Fibroblast of skin of scalp (primary cell): Measurements from ENCODE around the gene PLPPR3.
A peak's percentile ranks its signal among the peaks of the same experiment; 100 is the strongest.

ENCODE experiments used
- DNase-seq: peaks from one replicate; pipeline ENCODE4 v3.0.0-alpha.2; 2013

Gene PLPPR3

DNA sequence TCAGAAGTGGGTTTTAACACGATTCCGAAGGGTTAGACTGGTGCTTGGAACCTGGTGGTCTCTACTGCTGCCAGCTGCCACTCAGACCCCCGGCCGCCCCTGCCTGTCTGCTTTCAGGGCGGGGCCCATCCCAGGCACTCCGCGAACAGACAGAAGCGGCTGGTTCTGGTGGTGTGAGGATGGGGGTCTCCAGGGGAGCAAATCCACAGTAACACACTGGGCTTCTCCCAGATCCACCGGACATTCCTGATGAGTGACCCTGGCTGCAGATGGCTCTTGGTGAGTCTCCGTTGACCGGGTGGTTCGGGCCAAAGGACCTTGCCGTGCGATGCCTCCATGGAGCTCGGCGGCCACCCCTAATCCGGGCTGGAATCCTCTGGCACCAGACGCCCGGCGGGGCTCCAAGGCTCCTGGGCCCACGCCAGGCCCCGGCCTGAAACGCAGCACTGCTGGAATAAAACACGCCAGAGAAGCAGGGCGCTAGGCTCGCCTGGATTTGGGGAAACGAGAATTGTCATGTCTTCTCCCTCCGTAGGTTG lies 26.6 kb downstream of the PLPPR3 start:
- no peak for DNase-seq

DNA sequence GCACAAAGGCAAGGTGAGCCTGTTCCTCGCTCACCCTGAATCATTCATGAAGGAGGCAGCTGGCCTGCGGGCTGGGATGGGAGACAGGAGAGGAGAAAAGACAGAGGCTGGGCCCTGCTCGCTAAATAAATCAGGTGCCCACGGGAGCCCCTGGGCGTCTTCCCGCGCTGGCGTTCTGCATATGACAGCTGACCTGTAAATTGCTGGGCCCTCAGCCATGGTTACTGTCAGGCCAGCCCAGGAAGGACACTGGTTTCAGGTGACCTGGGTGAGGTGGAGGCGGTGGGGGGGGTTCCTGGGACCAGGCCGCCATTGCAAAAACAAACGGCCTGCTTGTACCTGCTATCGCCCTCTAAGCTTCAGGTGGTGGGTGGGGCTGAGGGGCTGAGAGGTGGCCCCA lies 27.9 kb downstream of the PLPPR3 start:
- DNase-seq = no peak

DNA sequence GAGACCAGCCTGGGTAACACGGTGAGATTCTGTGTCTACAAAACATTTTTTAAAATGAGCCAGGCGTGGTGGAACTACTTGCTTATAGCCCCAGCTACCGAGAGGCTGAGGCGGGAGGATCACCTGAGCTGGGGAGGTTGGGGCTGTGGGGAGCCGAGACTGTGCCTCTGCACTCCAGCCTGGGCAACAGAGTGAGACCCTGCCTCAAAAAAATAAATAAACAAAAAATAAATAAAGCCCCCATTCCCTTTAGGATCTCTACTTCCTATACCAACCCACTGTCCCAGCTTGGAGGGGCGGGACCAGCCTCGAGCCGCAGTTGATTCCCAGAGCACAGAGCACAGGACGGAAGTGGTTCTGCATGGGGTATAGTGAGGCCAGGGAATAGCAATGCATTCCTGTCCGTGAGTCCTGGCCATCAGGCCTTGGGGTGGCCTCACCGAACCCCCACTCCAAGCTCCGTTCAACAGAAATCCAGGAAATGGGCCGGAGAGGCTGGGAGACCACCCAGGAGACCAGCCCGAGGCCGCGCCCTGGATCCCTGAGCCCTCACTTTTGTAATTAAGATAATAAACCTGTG lies 29.4 kb downstream of the PLPPR3 start:
- no peak for DNase-seq

DNA sequence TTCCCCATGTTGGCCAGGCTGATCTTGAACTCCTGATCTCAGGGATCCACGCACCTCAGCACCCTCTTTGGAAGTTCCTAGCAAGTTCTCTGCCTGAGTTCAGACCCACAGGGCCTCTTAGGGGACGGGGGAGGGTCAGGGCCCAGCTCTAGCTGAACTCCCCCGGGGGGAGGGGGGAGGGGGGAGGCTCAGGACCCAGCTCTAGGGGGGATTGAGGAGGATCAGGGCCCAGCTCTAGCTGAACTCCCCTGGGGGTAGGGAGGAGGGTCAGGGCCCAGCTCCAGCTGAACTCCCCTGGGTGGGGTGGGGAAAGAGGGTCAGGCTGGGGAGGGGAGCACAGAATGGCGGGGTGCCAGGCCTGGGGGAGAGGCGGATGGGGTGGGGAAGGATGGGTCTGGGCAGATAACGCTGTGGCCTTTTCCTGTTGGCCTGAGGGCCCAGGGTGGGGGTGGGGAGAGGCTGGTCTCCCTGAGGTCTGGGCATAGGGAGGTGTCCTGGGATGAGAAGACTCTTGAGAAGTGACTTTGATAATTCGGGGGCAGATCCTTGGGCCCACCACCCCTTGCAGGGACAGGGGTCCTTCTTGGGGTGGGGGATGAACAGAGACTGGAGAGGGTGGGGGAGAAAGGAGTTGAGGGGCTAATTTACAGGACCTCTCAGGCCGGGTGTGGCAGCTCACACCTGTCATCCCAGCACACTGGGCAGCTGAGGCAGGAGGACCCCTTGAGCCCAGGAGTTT lies 30.0 kb downstream of the PLPPR3 start:
- DNase-seq = no peak

DNA sequence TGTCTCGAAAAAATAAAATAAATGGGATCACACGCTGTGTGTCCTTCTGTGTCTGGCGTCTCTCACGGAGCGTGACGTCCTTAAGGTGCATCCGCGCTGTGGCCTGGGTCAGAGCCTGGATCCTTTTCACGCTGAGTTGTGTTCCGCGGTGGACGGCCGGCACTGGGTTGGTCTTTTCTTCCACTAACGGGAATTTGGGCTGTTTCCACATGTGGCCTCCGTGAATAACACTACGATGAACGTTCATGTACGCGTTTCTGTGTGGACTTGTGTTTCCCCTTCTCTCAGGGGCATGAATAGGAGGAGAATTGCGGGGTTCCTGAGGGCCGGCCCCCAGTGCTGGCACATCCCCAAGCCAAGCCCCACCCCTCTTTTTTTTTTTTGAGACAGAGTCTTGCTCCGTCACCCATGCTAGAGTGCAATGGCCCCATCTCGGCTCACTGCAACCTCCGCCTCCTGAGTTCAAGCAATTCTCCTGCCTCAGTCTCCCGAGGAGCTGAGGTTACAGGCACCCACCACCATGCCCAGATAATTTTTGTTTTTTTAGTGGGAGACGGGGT lies 30.7 kb downstream of the PLPPR3 start:
- DNase-seq = no peak

DNA sequence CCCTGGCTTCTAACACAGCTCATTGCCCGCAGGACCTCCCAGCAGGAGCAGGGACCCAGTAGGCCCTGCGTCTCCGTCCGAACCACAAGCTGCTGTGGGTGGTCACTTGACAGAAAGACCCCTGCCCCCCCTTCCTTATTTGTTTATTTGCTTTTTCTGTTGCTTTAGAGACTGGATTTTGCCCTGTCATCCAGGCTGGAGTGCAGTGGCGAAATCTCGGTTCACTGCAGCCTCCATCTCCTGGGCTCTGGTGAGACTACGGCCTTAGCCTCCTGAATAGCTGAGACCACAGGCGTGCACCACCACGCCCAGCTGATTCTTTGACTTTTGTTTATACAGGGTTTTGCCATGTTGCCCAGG lies 32.1 kb downstream of the PLPPR3 start:
- no peak for DNase-seq

DNA sequence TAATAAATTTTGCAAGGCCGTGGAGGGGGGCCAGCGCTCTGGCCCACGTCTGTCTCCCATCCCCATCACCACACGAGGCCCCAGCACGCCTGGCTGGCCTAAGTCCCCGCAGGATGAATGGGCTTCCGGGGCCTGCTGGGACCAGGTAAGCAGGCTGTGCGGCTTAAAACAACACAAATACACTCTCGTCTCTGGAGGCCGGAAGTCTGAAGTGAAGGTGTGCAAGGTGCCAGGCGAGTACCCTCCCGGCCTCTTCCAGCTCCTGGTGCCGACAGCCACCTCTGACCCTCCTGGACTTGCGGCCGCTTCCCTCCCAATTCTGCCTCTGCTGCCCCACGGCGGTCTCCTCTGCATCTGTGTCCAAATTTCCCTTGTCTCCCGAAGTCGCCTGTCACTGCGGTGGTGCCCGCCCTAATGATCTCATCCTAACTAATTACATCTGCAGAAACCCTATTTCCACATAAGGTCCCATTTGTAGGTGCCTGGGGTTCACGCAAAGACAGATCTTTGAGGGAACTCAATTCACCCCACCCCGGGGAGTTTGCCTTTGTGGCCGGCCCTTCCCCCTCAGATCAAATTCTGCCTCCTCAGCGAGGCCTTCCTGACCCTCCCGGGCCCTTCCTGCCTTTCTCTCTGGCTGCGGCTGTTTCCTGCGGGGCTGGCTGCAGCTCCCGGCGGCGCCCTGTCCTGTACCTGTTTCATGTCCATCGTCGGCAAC lies 32.6 kb downstream of the PLPPR3 start:
- no peak for DNase-seq

DNA sequence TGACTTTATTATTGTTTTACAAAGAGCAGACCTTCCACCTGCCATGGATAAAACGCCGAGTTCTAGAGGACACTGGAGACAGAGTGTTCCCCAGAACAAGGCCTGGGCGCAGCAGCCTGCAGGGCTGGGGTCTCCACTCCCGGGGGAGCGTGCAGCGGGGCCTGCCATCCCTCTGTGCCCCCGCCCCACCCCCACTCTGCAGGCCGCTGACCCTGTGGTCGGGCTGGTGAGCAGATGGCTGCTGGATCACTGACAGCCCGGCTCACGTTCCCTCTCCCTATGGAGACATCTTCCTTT lies 33.1 kb downstream of the PLPPR3 start:
- DNase-seq = no peak

DNA sequence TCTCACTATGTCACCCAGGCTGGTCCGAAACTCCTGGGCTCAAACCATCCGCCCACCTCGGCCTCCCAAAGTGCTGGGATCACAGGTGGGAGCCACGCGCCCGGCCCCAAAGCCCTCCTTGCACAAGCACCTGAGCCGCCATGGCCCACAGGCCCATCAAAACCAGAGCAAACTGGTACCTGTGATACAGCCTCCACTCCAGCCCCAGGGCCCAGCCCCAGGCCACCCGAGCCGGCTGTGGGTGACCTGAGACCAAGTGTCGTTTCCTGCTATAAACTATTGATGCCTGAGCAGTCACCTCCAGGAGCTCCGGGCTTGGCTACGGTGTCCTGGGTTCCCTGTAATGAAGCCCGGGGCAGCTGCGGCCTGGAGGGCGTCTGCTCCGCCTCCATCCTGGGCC lies 34.2 kb downstream of the PLPPR3 start:
- DNase-seq = no peak

DNA sequence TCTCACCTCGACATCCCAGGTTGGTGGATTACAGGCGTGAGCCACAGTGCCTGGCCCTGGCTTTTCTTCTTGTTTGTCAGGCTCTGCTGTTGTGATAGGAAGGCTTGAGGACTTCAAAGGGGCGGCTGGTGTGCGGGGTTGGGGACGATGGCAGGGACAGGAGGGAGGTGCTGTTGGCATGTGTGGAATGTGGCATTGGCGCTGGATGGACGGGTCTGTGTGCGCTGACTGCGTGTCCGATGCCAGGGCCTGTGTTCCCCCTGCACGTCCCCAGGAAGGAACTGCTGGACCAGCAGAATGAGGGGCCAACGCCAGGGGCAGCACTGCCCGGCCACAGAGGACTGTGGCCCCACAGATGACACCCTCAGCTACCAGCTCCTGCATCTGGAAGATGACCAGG lies 37.2 kb downstream of the PLPPR3 start:
- no peak for DNase-seq

DNA sequence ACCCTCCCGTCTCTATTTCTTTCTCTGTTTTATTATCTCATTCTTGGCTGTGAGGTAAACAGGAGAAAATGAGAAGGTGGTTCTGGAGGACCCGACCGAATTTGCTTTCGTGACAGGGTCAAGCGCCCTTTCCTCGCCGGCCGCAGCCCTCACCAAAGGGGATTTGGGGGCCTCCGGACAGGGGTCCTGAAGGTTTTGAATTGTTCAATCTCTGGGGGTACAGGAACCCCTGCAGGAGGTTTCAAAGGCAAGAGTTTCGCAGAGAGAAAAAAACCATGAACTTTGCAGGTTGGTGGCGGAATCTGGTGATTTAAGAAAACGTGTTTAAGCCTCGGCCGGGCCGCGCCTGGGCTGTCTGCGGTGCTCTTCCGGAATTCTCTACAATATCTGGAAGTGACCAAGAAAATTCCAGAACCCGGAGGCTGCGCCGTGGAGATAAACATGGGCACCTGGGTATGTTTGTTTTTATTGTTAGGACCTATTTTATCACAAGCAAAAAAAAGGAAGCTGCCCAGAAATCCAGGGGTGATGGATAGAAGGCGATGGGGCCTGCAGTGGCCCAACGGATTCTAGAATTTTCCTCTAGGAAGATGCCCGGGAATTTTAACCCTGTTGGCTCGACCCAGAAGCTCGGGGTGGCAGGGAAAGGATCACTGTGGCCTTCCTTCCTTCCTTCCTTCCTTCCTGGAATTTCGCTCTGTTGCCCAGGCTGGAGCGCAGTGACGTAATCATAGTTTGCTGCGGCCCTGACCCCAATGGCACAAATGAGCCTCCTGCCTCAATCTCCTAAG lies 38.7 kb downstream of the PLPPR3 start:
- no peak for DNase-seq

DNA sequence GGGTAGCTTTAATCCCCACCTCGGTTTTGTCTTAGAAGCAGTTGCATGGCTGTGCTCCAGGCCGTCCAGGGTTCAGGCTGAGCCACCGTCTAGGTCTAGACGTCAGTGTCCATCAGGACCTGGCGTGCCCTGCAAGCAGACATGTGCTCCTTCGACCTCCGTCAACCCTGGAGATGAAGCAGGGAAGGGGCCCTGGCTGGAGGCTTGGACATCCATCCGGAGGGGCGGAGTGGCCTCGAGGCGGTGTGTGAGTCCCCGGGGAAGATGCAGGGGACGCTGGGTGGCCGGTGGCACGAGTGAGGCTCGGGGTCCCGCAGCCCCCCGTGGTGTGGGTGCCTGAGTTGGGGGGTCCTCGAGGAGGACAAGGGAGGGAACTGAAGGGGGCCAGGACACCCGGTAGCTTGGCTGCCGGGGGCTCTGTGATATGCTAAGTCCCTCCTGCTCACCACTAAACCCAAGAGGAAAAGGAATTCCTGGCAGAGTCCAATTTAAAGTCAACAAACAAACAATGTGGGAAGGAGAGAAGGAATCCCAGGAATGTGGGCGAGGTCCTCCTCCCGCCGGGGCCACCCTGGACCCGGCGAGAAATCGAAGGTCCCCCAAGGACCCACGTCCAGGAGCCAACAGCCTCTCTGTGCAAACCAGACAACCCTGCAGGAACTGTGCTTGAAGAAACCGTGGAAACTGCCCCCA lies 39.4 kb downstream of the PLPPR3 start:
- peak; percentile 88 for DNase-seq

DNA sequence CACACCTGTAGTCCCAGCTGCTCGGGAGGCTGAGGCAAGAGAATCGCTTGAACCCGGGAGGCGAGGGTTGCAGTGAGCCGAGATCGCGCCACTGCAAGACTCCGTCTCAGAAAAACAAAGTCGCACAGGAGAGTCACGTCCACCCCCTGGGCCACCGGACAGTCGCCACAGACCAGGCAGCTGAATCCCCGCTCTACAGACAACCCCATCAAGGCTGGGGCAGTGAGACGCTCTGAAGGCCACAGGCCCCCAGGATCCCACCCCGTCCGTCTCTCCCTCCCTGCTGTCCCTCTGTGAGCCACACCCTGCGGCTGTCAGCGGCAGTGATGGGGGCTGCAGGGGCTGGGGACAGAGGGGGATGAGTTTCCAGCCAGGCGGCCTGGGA lies 40.0 kb downstream of the PLPPR3 start:
- DNase-seq = no peak

DNA sequence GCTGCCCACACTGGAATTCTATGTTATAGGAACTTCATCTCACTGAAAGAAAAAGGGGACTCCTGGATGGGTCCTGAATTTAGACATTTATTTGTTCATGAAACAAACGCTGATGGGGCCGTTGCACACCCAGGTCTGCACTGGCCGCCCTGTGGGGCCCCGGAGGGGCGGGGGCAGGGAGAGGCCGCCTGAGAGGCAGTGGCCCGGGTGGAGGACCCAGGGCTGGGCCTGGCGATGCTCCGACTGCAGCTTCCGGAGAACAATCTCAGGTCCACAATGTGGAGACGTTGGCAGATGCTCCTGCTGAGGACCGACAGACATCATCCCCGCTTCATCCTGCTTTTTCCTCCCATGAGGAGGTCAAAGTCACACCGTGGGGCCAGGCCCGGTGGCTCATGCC lies 40.8 kb downstream of the PLPPR3 start:
- DNase-seq = no peak

DNA sequence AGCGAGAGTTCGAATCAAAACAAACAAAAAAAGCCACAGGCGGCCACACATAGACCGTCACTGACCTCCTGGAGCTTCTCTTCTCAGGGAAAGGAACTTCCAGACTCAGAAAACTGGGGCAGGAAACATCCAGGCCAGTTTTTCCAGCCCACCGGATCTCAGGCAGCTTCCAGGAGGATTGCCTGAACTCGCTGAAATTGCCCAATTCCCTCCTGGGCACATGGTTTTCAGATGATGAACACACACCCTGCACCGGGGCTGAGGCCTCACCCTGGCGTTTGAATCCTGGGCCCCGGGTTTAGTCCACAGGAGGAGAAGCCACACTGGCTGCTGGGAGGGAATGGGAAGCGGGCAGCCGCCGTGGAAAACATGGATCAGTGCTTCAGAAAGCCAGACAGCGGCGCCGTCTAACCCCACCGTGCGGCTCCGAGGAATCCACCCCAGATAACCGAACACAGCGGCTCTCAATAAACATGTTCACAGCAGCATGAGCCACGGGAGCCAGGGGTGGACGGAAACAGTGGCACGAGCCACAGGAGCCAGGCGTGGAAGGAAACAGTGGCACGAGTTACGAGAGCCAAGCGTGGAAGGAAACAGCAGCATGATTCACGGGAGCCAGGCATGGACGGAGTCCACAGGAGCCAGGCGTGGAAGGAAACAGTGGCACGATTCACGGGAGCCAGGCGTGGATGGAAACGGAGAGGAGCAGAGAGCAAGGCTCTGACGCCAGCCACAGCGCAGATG lies 42.7 kb downstream of the PLPPR3 start:
- peak; percentile 97 for DNase-seq

DNA sequence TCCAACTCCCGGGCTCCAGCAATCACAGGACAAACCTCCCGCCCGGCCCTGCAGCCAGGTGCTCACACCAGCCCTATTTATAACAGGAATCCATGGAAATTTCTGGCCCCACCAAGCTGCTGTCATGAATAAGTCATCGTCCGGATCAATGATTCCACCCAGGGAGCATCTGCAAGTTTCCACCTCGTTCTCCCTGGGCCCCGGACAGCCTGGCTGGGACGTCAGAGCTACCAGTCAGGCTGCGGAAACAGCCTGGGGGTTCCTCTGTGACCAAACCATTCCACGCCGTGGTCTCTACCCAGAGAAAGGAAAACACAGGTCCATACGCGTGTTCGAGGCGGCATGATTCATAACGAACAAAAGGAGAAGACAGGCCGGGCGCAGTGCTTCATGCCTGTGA lies 45.2 kb downstream of the PLPPR3 start:
- no peak for DNase-seq

DNA sequence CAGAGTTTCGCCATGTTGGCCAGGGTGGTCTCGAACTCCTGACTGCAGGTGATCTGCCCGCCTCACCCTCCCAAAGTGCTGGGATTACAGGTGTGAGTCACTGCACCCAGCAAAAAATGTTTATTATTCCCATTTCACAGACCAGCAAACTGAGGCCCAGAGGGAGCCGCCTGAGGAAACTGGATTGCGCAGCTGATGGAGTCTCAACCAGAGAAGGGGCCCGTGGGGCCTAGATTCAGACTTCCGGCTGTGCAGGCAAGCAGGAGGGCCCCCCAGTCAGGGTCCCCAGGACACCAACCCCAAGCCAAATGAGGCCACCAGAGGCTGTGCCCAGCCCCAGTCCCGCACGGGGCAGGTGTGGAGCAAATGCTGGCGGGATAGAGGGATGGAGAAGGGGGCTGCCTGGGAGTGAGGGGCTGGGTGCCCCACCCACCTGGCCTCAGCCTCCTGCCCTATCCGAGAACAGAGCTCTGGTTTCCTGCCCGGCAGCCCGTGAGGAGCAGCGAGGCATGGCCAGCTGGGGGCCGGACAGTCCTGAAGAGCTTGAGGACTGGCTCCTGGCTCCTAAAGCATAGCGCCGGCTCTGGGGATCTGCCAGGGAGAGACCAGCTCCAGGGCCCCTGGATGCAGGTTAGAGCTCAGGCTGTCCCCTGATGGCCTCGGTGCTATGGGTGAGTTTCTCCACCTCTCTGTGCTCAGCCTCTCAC lies 48.9 kb downstream of the PLPPR3 start:
- no peak for DNase-seq

DNA sequence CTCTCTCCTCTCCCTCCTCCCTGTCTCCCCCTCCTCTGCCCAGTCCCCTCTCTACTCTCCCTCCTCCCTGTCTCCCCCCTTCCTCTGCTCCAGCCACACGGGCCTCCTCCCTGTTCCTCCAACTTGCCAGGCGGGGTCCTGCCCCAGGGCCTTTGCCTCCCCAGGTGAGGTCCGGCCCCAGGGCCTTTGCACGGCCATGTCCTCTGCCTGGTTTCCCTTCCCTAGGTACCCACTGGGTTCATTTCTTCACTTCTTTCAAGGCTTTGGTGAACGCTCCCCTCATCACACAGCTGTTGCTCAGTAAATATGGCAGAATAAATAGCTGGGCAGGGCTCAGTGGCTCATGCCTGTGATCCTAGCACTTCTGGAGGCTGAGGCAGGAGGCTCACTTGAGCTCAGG lies 49.7 kb downstream of the PLPPR3 start:
- no peak for DNase-seq

DNA sequence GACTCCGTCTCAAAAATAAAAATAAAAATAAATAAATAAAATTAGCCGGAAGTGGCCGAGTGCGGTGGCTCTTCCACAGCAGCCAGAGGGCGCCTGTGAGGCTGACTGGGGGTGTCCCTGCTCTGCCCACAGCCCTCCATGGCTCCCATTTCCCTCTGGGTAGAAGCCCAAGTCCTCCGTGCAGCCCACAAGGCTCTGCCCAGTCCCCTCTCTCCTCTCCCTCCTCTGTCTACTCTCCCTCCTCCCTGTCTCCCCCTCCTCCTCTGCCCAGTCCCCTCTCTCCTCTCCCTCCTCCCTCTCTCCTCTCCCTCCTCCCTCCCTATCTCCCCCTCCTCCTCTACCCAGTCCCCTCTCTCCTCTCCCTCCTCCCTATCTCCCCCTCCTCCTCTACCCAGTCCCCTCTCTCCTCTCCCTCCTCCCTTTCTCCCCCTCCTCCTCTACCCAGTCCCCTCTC lies 50.4 kb downstream of the PLPPR3 start:
- peak; percentile 67 for DNase-seq

DNA sequence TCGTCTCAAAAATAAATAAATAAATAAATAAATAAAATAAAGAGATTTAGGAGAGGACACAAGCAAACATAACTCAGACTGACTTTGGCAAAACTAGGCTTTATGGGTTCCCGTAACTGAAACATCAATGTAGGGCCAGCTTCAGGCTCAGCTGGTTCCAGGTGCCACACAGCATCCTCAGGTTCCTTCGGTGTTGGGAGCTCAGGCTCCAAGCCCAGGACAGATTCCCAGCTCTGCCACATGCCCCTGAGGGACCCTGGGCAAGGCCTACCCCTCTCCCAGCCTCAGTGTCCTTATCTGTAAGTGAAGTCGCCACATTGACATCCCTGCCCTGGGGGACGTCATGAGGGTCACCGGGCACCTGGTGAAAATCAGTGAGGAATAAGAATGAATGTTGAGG lies 52.1 kb downstream of the PLPPR3 start:
- DNase-seq = no peak

DNA sequence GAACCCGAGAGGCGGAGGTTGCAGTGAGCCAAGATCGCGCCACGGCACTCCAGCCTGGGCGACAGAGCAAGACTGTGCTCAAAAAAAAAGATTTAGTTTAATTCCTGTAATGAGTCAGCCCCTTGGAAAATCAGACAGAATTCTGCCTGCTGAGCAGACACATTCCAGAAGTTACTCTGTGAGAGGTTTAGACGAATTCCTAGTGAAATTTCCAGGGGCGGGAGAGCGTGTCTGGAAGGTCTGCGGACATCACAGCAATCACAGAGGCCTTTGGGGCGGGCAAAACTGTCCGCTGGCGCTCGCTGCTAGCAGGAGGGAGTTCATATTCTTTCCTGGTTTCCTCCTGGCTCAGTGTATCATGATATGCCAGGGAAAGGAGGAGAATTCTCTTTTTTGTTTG lies 53.3 kb downstream of the PLPPR3 start:
- DNase-seq = peak; percentile 96
